BJ (cell line): ENCODE data around the gene EIF4EBP3. TPM values are rescaled to one million over a fixed set of nuclear protein-coding genes. Genes with fewer than 3 reads are reported as not detected.

ENCODE experiments used
- CTCF ChIA-PET: fragments of 350-600 bp; formaldehyde crosslinking; extraction: SDS; loops from one replicate; lab custom pipeline; 2021; ENCODE audit warnings: antibody characterized with exemption, inconsistent platforms; lab: Yijun Ruan, JAX
- POLR2A ChIA-PET: fragments of 300-600 bp; sonication (Branson Sonifier 250); formaldehyde crosslinking; extraction: SDS; loops from one replicate; lab custom pipeline; 2021; ENCODE audit warnings: antibody characterized with exemption; lab: Charles Lee
- DNase-seq: peaks from one replicate; pipeline ENCODE4 v3.0.0-alpha.2; 2011; ENCODE audit warnings: low read depth
- H3K27me3 ChIP-seq: 2 replicates; pipeline ENCODE4 v1.6.0; 2011; ENCODE audit warnings: low read length; ENCODE audit not compliant: control insufficient read depth, insufficient read depth
- H3K36me3 ChIP-seq: 2 replicates; pipeline ENCODE4 v1.5.1; 2011; ENCODE audit warnings: low read length; ENCODE audit not compliant: control insufficient read depth, insufficient read depth
- H3K4me3 ChIP-seq: 2 replicates; pipeline ENCODE4 v1.5.1; 2011; ENCODE audit warnings: low read depth, mild to moderate bottlenecking, control low read depth, low read length
- polyA plus RNA-seq: library from polyadenylated mRNA; depleted of rRNA; stranded (reverse); fragments of >200 nt; gene quantifications from 2 replicates; pipeline ENCODE4 v1.2.3, GENCODE V29; 2011
- TF ChIP-seq, protein P1 (sequence below): IDR thresholded peaks from 2 replicates; pipeline ENCODE4 v1.5.1; 2011; ENCODE audit warnings: low read depth, mild to moderate bottlenecking, control low read depth, inconsistent platforms, low read length, moderate library complexity; ENCODE audit not compliant: insufficient read depth

Gene EIF4EBP3
- polyA plus RNA-seq, 1 experiment: 7.9 TPM

DNA sequence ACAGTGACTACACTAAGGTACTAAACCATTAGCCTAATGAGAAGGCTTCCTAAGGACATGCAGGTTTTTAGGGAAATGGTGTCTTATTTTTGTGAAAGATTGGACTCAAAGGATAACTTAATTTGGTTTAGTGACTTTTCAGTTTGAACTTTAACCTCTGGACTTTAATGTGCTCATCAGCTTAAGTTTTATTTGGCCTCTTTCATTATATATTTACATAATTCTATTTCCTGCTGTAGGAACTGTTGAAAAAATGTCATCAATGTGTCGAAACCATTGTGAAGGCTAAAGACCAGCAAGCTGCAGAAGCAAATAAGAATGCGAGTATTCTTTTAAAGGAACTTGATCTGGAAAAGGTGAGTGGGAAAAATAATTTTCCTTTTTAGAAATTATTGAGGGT, 34.3 kb upstream of the EIF4EBP3 start:
- Histone ChIP-seq H3K27me3 (no peaks in the 10 kb centered on the region), H3K36me3 (peaks cover 4% of the 10 kb centered on the region), H3K4me3 (no peak overlapping the region)
- TF ChIP-seq, protein P1, sequence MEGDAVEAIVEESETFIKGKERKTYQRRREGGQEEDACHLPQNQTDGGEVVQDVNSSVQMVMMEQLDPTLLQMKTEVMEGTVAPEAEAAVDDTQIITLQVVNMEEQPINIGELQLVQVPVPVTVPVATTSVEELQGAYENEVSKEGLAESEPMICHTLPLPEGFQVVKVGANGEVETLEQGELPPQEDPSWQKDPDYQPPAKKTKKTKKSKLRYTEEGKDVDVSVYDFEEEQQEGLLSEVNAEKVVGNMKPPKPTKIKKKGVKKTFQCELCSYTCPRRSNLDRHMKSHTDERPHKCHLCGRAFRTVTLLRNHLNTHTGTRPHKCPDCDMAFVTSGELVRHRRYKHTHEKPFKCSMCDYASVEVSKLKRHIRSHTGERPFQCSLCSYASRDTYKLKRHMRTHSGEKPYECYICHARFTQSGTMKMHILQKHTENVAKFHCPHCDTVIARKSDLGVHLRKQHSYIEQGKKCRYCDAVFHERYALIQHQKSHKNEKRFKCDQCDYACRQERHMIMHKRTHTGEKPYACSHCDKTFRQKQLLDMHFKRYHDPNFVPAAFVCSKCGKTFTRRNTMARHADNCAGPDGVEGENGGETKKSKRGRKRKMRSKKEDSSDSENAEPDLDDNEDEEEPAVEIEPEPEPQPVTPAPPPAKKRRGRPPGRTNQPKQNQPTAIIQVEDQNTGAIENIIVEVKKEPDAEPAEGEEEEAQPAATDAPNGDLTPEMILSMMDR: no peak
- no peak for DNase-seq
- ChIA-PET CTCF (no interaction called here), POLR2A (no interaction called here)

DNA sequence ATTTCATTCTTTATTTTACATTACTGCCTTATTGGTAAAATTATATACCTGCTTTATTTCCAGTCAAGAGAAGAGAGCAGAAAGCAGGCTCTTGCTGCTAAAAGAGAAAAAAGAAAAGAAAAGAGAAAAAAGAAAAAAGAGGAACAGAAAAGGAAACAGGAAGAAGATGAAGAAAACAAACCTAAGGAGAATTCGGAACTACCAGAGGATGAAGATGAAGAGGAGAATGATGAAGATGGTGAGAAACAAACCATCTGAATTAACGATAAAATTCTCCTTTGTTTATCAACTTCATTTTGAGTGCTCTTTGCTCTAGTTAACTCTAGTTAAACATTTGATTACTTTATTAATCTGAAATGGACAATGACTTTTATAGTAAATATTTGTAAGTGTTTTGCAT, 23.5 kb upstream of the EIF4EBP3 start:
- TF ChIP-seq, protein P1: no peak
- ChIA-PET CTCF (no interaction called here), POLR2A (no interaction called here)
- no peak overlapping the region for H3K4me3 ChIP-seq
- H3K27me3 ChIP-seq: no peaks in the 10 kb centered on the region
- peaks cover 7% of the 10 kb centered on the region for H3K36me3 ChIP-seq
- DNase-seq: no peak

DNA sequence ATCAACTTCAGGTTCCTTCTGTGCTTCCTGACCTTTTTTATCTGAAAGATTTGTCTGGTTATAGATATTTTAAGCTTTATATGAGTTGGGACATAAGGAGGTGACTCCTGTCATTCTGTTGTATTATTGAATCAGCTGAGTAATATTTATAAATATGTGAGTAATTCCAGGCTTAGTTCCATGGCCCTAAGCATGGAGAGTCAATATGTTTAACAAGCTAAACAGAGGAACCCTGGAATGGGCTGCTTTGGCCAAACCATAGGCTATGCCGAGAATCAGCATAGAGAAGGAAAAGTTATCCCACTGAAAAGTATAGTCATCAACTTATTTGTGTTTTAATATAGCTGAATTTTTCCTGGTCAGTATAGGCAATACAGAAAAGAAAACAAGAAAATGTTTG, 7.2 kb upstream of the EIF4EBP3 start:
- H3K36me3 ChIP-seq: peaks cover 6% of the 10 kb centered on the region
- TF ChIP-seq, protein P1: no peak
- ChIA-PET CTCF (interaction anchor here (1.7 kb wide), 1 partner anchor 95 kb away, joined by 5 read pairs; no protein-coding TSS in a partner anchor), POLR2A (no interaction called here)
- H3K27me3 ChIP-seq: no peaks in the 10 kb centered on the region
- DNase-seq: no peak
- H3K4me3 ChIP-seq: no peak overlapping the region

DNA sequence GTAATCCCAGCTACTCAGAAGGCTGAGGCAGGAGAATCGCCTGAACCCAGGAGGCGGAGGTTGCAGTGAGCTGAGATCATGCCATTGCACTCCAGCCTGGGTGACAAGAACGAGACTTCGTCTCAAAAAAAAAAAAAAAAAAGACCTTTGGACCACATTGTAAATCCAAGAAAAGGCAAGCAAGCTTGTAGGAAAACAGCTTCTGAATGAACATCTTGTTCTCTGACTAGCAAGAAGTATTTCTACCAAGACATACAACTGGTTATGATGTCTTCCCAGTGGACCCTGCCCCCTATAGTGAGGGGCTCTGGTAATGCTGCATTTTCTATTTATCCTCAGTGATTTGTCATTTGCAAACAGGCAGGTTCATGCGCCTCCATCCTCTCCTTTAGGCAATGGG, 4.5 kb upstream of the EIF4EBP3 start:
- H3K36me3 ChIP-seq: peaks cover 3% of the 10 kb centered on the region; the same call in 1 of the 2 replicates
- H3K4me3 ChIP-seq: no peak overlapping the region
- POLR2A ChIA-PET: interaction anchor here (0.7 kb wide), 1 partner anchor 11 kb away, joined by 11 read pairs; no protein-coding TSS in a partner anchor
- H3K27me3 ChIP-seq: no peaks in the 10 kb centered on the region
- no peak for DNase-seq
- CTCF ChIA-PET: interaction anchor here (1.3 kb wide), 1 partner anchor 10 kb away, joined by 3 read pairs; no protein-coding TSS in a partner anchor
- TF ChIP-seq, protein P1: no peak

DNA sequence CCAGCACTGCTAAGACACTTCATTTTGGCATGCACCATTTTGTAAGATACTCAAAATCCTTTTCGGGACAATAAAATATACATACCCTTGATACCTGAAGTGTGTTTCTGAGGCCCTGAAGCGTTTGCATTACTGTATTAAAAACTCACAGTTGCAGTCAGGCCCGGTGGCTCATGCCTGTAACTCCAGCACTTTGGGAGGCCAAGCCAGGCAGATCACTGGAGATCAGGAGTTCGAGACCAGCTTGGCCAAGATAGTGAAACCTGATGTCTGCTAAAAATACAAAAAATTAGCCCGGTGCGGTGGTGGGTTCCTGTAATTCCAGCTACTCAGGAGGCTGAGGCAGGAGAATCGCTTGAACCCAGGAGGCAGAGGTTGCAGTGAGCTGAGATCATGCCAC, 2.5 kb upstream of the EIF4EBP3 start:
- no peak for DNase-seq
- POLR2A ChIA-PET: no interaction called here
- CTCF ChIA-PET: no interaction called here
- Histone ChIP-seq H3K4me3 (no peak overlapping the region), H3K27me3 (no peaks in the 10 kb centered on the region), H3K36me3 (peaks cover 3% of the 10 kb centered on the region; the same call in 1 of the 2 replicates)
- TF ChIP-seq, protein P1: no peak
